Measurements from ENCODE around the gene EPM2AIP1. TPM values are rescaled to one million over a fixed set of nuclear protein-coding genes. Genes with fewer than 3 reads are reported as not detected.

Gene EPM2AIP1
- total RNA-seq, 4 donors from 2014 or later = 5.4 to 13.4 (median 8.4) TPM

DNA sequence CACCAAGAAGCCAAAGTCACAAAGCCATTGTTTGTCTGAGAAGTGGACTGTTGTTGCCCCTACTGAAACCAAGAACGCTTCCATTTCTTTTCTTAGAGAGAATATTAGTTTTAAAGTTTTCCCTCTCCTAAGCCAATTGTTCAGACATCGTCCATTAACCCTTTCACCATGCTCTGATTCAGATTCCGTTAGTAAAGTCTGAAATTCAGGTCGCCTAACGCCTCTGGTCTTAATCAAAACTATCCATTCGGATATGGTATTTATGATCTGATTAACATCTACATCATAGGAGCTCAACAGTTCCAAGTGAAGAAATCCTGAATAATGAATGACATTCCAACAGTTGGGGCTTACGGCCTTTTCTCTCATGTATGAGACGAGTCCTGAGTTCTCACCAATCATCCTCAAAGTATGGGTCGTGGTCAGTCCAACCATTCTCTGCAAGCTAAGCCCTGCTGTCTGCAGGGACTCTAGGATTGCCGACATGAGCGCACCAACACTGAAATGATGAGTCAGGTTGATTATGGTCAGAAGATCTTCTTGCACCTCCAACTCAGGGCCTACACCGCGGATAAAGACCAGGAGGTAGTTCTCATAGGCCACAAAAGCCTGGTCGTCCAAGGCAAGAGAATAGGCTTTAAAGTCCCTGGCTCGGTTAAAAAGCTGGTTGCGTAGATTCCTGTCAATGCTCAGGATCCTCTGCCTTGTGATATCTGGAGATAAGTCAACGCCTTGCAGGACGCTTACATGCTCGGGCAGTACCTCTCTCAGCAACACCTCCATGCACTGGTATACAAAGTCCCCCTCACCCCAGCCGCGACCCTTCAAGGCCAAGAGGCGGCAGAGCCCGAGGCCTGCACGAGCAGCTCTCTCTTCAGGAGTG is 767 bp downstream of the EPM2AIP1 start:
- 5 to 8% methylated on average over 23 to 24 of the region's 24 CpGs for WGBS, 2 donors

DNA sequence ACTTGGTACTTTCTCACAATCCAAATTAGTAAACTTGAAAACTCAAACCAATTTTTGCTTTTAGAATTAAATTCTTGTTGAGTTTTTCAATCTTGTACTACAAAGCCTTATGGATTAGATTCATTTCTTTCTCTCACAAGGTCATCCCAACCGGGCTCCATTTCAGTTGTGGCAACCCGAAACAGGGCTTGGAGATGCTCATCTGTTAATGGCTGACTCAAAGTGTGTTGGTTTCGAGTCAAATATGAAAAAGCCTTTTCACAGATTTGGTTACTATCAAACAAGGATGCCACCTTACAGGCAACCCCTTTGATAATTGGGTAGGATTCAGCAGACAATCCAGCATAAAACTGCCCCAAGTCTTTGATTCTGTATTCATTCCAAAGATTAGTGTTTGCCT is 1.8 kb downstream of the EPM2AIP1 start:
- 86% methylated on average over 3 of the region's 3 CpGs for WGBS, 2 donors
- no peak for DNase-seq (ENCODE audit: low spot score in 2 of 2)
- TF ChIP-seq POLR2A (IDR thresholded peaks at IDR 0.05) = no peak
- TF ChIP-seq, protein P1, sequence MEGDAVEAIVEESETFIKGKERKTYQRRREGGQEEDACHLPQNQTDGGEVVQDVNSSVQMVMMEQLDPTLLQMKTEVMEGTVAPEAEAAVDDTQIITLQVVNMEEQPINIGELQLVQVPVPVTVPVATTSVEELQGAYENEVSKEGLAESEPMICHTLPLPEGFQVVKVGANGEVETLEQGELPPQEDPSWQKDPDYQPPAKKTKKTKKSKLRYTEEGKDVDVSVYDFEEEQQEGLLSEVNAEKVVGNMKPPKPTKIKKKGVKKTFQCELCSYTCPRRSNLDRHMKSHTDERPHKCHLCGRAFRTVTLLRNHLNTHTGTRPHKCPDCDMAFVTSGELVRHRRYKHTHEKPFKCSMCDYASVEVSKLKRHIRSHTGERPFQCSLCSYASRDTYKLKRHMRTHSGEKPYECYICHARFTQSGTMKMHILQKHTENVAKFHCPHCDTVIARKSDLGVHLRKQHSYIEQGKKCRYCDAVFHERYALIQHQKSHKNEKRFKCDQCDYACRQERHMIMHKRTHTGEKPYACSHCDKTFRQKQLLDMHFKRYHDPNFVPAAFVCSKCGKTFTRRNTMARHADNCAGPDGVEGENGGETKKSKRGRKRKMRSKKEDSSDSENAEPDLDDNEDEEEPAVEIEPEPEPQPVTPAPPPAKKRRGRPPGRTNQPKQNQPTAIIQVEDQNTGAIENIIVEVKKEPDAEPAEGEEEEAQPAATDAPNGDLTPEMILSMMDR (IDR thresholded peaks at IDR 0.05) = no peak
- H3K4me3 ChIP-seq (ENCODE audit: low read depth, poor library complexity, severe bottlenecking) = no peak overlapping the region
- intact Hi-C loops (cut with DNase I; ENCODE audit: low total_unique reads) = no loop called here

More for the DNA sequence above, 767 bp downstream of the EPM2AIP1 start:
- intact Hi-C loops (cut with DNase I; ENCODE audit: low total_unique reads) = no loop called here
- DNase-seq (ENCODE audit: low spot score in 2 of 2) = peak in 1 of 2 donors; percentile 38
- no peak for TF ChIP-seq POLR2A (IDR thresholded peaks at IDR 0.05)
- TF ChIP-seq, protein P1 (IDR thresholded peaks at IDR 0.05) = no peak
- peak overlapping the region; percentile 83 for H3K4me3 ChIP-seq (ENCODE audit: low read depth, poor library complexity, severe bottlenecking)

DNA sequence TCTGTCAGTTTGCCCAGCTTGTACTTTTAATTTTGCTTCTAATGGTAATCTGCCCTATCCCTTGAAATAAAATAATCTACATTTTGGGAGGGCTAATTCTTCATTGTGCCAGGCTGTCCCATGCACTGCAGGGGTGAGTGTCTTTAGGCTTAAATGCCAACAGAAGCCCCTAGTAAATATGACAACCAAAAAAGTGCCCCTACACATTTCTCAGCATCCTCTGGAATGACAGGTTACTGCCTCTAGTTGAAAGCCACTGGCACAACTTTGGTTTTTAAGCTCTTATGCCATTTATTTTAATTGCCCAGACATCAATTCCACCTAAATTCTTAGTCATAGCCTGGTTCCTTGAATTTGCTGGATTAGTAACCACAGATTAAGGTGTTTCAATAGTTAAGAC is 3.4 kb downstream of the EPM2AIP1 start:
- intact Hi-C loops (cut with DNase I; ENCODE audit: low total_unique reads) = no loop called here
- DNase-seq (ENCODE audit: low spot score in 2 of 2) = no peak
- TF ChIP-seq, protein P1 (IDR thresholded peaks at IDR 0.05) = no peak
- no peak for TF ChIP-seq POLR2A (IDR thresholded peaks at IDR 0.05)
- H3K4me3 ChIP-seq (ENCODE audit: low read depth, poor library complexity, severe bottlenecking) = no peak overlapping the region

DNA sequence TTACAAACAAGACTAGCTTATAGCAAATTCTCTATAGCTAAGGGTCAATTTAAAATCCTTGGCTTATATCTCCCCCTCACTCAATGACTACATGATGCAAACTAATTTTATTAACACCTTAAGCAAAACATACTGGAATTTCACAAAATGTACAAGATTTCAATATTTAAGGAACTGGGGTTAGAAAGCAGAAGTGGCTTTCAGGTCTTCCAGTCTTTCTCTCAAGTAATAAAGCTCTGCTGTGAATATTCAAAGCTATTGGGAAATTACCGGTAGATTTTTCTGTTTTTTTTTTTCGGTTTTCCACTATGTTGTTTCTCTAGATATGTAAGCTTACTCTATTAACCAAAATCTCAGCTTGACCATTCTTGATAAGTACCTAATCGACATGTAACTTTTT is 3.9 kb downstream of the EPM2AIP1 start:
- WGBS, 2 donors = 78 to 81% methylated on average over 3 of the region's 3 CpGs
- intact Hi-C loops (cut with DNase I; ENCODE audit: low total_unique reads) = no loop called here
- H3K4me3 ChIP-seq (ENCODE audit: low read depth, poor library complexity, severe bottlenecking) = no peak overlapping the region
- no peak for DNase-seq (ENCODE audit: low spot score in 2 of 2)
- TF ChIP-seq POLR2A (IDR thresholded peaks at IDR 0.05) = no peak
- TF ChIP-seq, protein P1 (IDR thresholded peaks at IDR 0.05) = no peak

DNA sequence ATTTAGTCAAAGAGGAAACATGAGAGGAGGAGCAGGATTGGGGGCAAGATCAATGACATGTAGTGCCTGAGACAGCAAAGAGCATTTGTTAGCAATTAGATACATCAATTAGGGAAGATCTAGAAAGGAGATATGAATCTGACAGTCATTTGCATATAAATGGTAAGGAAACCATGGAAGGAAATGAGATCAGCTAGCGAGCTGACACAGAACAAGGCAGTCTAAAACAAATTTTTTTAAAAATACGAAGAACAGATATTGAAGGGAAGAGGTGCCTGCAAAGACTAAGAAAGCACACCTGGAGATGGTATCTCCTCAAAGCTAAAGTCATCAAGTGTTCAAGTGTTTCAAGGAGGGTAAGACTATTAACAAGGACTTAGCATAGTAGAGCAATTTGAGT is 4.6 kb downstream of the EPM2AIP1 start:
- whole genome bisulfite sequencing, 2 donors = 42 to 51% methylated on average over 2 of the region's 2 CpGs
- TF ChIP-seq, protein P1 (IDR thresholded peaks at IDR 0.05) = no peak
- no peak for TF ChIP-seq POLR2A (IDR thresholded peaks at IDR 0.05)
- no peak overlapping the region for H3K4me3 ChIP-seq (ENCODE audit: low read depth, poor library complexity, severe bottlenecking)
- DNase-seq (ENCODE audit: low spot score in 2 of 2) = no peak
- intact Hi-C loops (cut with DNase I; ENCODE audit: low total_unique reads) = no loop called here
